GM11168 (cell line): ENCODE results near the gene BRI3BP.
"Not testable (repeated sequence)": the region's sequence is repeated elsewhere in the genome, so short reads cannot be mapped to it uniquely, and the experiment has no call there.

Experiments used
- in situ Hi-C: fragments of 300-500 bp; cut with MboI; formaldehyde crosslinking; loops from one replicate; pipeline ENCODE4 v1.12.0; 2022; ENCODE audit warnings: low sequenced_read_pairs; ENCODE audit not compliant: unreplicated experiment

The BRI3BP gene

GRCh38 chr12:125064492-125064891 lies 71.0 kb downstream of the BRI3BP start:
- in situ Hi-C loops = no loop called here

- in situ Hi-C loops = no loop called here
Observed at GRCh38 chr12:125065021-125065918, 71.8 kb downstream of the BRI3BP start, which contains the start of gene AACS. AACS (plus strand) TSS chr12:125065435; CDS start chr12:125065585, 150 bp downstream.

DNA sequence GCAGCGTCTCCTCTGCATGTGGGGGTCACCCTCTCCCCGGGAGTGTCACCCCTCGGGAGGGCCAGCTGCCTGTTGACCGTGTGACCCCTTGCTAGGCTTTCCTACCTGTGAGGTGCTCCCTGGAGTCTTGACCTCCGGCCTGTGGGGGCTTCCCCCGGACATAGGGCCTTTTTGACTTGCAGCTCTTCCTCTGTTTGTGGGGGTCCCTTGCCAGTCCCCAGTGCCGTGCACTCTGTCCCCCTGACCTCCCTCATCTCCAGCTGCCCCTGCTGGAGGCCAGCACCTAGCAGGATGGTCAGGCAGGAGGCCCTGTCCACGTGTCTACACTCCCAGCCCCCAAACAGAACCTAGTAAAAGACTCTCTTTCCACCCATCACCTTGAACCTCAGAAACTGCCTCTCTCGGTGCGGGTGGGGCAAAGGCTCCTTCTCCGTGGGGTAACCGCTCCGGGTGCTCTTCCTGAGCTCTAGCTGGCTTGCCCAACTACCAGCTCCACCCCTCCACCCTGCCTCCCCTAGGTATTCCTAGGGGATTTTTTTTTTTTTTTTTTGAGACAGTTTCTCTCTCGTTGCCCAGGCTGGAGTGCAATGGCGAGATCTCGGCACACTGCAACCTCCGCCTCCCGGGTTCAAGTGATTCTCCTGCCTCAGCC lies 72.6 kb downstream of the BRI3BP start:
- in situ Hi-C loops = no loop called here

DNA sequence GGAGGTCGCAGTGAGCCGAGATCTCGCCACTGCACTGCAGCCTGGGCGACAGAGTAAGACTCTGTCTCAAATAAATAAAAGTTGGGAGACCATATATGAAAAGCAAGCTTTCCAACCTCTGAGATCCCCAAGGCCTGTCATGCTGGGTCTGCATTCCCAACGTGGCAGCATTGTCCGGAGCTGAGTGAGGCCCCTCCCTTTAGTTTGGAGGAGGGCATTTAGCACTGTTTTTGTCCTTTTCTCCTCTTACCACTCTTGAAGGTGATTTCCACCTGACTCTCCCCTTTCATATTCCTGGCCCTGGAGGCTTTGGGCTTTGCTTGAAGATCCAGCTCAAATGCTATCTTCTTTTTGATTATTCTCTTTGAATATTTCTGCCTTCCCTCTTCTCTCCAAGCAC lies 74.9 kb downstream of the BRI3BP start:
- in situ Hi-C loops = no loop called here

- in situ Hi-C loops = no loop called here
Observed at GRCh38 chr12:125069616-125070015, 76.2 kb downstream of the BRI3BP start.

- in situ Hi-C loops = no loop called here
Observed at GRCh38 chr12:125070112-125070511, 76.7 kb downstream of the BRI3BP start.

- in situ Hi-C loops = no loop called here
Observed at GRCh38 chr12:125070661-125071390, 77.4 kb downstream of the BRI3BP start.

- in situ Hi-C loops = no loop called here
Observed at GRCh38 chr12:125071456-125071855, 78.0 kb downstream of the BRI3BP start.

DNA sequence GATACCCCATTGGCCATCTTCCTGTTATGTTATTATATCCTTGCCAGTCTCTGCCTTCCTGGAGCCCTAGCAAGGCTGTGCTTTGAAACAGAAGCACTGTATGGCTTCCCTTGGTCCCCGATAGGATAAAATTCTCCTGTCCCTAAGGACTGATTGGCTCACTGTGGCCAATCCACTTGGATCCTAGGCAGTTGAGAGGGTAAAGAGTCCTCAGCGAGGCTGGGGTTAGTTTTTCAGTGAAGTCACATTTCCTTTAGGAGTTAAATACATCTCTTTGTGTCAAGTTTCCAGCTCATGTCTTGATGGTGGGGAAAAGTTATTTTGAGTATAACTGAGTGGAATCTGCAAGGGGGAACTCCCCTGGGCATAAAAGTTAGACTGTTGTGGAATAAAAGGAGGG lies 79.1 kb downstream of the BRI3BP start:
- in situ Hi-C loops = no loop called here

DNA sequence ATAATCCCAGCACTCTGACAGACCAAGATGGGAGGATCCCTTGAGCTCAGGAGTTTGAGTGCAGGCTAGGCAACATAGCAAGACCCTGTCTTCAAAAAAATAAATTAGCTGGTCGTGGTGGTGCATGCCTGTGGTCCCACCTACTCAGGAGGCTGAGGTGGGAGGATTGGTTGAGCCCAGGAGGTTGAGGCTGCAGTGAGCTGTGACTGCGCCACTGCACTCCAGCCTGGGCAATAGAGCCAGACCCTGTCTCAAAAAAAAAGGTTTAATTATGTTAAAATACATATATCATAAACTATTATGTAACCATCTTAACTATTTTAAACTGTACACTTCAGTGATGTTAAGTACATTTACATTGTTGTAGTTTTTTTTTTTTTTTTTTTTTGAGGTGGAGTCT lies 80.8 kb downstream of the BRI3BP start:
- in situ Hi-C loops = not testable (repeated sequence)

- in situ Hi-C loops = no loop called here
Observed at GRCh38 chr12:125076103-125076502, 82.7 kb downstream of the BRI3BP start.

DNA sequence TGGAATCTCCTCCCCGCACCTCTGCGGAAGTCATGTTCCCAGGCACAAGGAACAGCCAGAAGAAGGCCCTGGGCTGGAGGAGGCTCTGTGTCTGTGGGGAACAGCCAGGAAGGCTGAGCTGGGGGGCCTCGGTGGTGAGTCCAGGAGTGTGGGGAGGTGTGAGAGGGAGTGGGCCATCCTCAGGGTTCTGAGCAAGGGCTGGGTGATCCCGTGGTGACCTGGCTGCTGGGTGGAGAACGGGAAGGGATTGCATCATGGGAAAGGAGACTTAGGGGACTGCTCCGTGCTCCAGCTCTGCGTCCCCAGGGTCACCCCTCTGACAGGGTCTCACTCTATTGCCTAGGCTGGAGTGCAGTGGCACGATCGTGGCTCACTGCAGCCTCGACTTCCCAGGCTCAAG lies 85.6 kb downstream of the BRI3BP start:
- in situ Hi-C loops = no loop called here

DNA sequence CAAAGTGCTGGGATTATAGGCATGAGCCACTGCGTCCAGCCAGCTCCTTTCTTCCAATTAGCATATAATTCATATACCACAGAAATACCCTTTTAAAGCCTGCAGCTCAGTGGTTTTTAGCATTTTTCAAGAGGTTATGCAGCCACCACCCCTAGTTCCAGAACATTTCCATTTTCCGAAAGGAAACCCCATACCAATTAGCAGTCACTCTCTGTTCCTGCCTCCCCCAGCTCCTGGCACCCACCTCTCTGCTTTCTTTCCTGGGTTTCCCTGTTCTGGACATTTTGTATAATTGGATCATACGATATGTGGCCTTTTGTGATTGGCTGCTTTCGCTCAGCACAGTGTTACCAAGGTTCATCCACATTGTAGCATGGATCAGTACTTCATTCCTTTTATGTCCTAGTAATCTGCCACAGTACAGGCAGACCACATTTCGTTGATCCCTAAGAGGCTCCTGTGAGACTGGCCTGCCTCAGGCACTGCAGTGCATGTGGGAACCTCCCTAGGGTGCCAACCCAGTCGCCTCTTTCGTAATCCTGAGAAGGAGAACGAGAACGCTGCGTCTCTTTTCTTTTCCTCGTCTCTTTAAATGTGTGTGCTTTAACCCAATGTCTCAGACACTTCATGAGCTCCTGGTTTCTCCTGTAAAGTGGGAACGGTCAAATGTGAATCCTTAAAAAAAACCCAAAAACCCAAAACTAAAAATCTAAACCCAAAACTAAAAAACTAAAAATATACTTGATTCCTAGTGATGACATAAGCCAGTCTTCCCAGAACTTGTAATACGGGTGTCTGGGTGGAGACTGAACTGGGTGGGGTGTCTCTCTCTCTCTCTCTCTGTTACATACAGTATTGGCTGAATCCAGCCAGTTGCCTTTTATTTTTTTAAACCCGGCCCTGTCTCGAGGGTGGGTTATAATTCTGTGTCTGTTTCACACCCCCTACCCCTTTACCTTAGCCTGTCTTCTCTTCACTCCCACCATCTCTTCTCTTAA lies 86.5 kb downstream of the BRI3BP start:
- in situ Hi-C loops = no loop called here
